Activated CD8-positive, alpha-beta memory T cell treated with anti-CD3 and anti-CD28 coated beads, Interleukin-2, amount 10 ng/mL, durations not matched to agents 7 days and 5 days (primary cell): ENCODE results near the gene OR4D5. TPM values are rescaled to one million over a fixed set of nuclear protein-coding genes. Genes with fewer than 3 reads are reported as not detected.

Experiments used
- ATAC-seq: fragments of 150-1000 bp; cut with Tn5 transposase; one replicate; pipeline ENCODE4 v1.10.0; 2021; ENCODE audit warnings: moderate library complexity
- CTCF ChIA-PET: fragments of 350-600 bp; sonication (Branson Sonifier 250); formaldehyde crosslinking; loops from one replicate; lab custom pipeline; 2021; ENCODE audit warnings: antibody characterized with exemption; lab: Charles Lee
- DNase-seq: peaks from one replicate; pipeline ENCODE4 v3.0.0-alpha.2; 2020
- H3K27ac Mint-ChIP-seq: one replicate; pipeline ENCODE4 v1.8.0; 2021; ENCODE audit warnings: mild to moderate bottlenecking, mixed read lengths
- H3K27me3 Mint-ChIP-seq: one replicate; pipeline ENCODE4 v1.8.0; 2021; ENCODE audit warnings: mixed read lengths
- H3K36me3 Mint-ChIP-seq: one replicate; pipeline ENCODE4 v1.8.0; 2021; ENCODE audit warnings: mild to moderate bottlenecking, mixed read lengths
- H3K4me1 Mint-ChIP-seq: one replicate; pipeline ENCODE4 v1.8.0; 2021; ENCODE audit warnings: mixed read lengths
- H3K4me3 Mint-ChIP-seq: one replicate; pipeline ENCODE4 v1.8.0; 2021; ENCODE audit warnings: mild to moderate bottlenecking, moderate library complexity, mixed read lengths
- H3K9me3 Mint-ChIP-seq: one replicate; pipeline ENCODE4 v1.8.0; 2022; ENCODE audit warnings: low read depth, mixed read lengths
- total RNA-seq, 2 experiments: library from RNA; stranded (reverse); gene quantifications; one replicate each; pipeline ENCODE4 v1.2.3, GENCODE V29; 2021

OR4D5 gene
- total RNA-seq, 2 experiments from 2014 or later: not detected

GRCh38 chr11:123976770-123977560, 37.5 kb downstream of the OR4D5 start:
- Mint-ChIP-seq H3K4me3 (no peak overlapping the region), H3K27me3 (peaks cover 3% of the 10 kb centered on the region), H3K27ac (no peak overlapping the region), H3K36me3 (no peaks in the 10 kb centered on the region), H3K4me1 (peaks cover 6% of the 10 kb centered on the region), H3K9me3 (no peaks in the 10 kb centered on the region)
- ATAC-seq: no peak
- CTCF ChIA-PET: no interaction called here
- no peak for DNase-seq

- H3K9me3 Mint-ChIP-seq: no peaks in the 10 kb centered on the region
Observed at GRCh38 chr11:123977731-123978347, 38.4 kb downstream of the OR4D5 start, which contains the start of gene OR10S1. TSS of gene OR10S1 (minus strand) at chr11:123977781. CDS start at chr11:123977664, 117 bp downstream.

GRCh38 chr11:123979311-123979710, 39.9 kb downstream of the OR4D5 start:
- H3K36me3 Mint-ChIP-seq: no peaks in the 10 kb centered on the region
- no peak for DNase-seq
- CTCF ChIA-PET: no interaction called here
- no peak overlapping the region for H3K27ac Mint-ChIP-seq
- peaks cover 6% of the 10 kb centered on the region for H3K4me1 Mint-ChIP-seq
- no peaks in the 10 kb centered on the region for H3K9me3 Mint-ChIP-seq
- no peak for ATAC-seq
- H3K27me3 Mint-ChIP-seq: peaks cover 3% of the 10 kb centered on the region
- no peak overlapping the region for H3K4me3 Mint-ChIP-seq

More at GRCh38 chr11:123977731-123978347, 38.4 kb downstream of the OR4D5 start, which contains the start of gene OR10S1:
- Mint-ChIP-seq H3K27me3 (peaks cover 3% of the 10 kb centered on the region), H3K4me1 (peaks cover 6% of the 10 kb centered on the region), H3K36me3 (no peaks in the 10 kb centered on the region), H3K27ac (no peak within 1 kb of the TSS), H3K4me3 (no peak within 1 kb of the TSS)
- CTCF ChIA-PET: no interaction called here
- ATAC-seq: no peak
- DNase-seq: no peak

Other genes starting within 250 kb of the OR4D5 start
- gene ZNF202, start 198.0 kb upstream of the OR4D5 start, total RNA-seq: 10 to 100 TPM; 12.3 to 21.1 TPM
- not detected for gene OR6X1, start 185.1 kb upstream of the OR4D5 start, total RNA-seq
- gene OR6M1, start 133.3 kb upstream of the OR4D5 start, total RNA-seq: not detected
- gene TMEM225, start 53.9 kb upstream of the OR4D5 start, total RNA-seq: not detected
- gene OR8D4, start 37.5 kb upstream of the OR4D5 start, total RNA-seq: not detected
- gene OR6T1, start 4.2 kb downstream of the OR4D5 start, total RNA-seq: not detected
- gene OR10S1, start 38.2 kb downstream of the OR4D5 start, total RNA-seq: not detected
- gene OR10G6, start 55.5 kb downstream of the OR4D5 start, total RNA-seq: not detected
- not detected for gene OR10G4, start 73.4 kb downstream of the OR4D5 start, total RNA-seq
- gene OR10G9, start 83.4 kb downstream of the OR4D5 start, total RNA-seq: not detected
- not detected for gene OR10G8, start 87.2 kb downstream of the OR4D5 start, total RNA-seq
- not detected for gene OR10G7, start 101.7 kb downstream of the OR4D5 start, total RNA-seq
- gene VWA5A, start 175.8 kb downstream of the OR4D5 start, total RNA-seq: 1 to 10 TPM; 4.1 to 4.8 TPM
- not detected for gene OR10D3, start 243.7 kb downstream of the OR4D5 start, total RNA-seq